Measurements from ENCODE around the gene ZSWIM5.
"Not testable (repeated sequence)": the region's sequence is repeated elsewhere in the genome, so short reads cannot be mapped to it uniquely, and the experiment has no call there.

The ZSWIM5 gene

GRCh38 chr1:45016767-45017166 is 189.6 kb downstream of the ZSWIM5 start:
- no peak for DNase-seq

DNA sequence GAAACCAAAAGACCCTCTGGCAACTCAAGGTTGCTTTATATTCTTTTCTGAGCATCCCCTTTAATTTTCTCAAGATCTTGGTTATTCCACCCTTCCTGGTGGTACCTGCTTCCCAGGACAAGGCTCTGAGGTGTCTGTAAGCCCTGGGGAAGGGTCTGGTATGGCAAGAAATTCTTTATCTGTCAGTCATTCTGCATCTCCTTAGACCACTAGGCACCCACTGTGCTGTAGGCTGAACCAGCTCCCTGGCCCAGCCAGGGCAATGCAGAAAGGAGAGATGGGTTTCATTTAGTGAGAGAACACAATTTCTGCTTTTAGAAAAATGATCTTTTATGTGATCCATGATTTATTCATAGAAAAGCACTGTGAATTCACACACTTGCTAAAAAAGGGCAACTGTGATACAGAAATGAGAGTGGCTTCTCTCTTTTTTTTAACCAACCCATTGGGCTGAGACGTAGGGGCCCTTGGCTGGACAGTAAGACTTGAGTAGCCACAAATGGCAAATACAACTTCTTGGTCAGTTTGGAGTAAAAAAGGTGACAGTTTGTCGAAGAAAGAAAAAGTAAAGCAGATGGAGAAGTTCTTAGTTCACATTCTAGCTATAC is 190.2 kb downstream of the ZSWIM5 start:
- no peak for DNase-seq

DNA sequence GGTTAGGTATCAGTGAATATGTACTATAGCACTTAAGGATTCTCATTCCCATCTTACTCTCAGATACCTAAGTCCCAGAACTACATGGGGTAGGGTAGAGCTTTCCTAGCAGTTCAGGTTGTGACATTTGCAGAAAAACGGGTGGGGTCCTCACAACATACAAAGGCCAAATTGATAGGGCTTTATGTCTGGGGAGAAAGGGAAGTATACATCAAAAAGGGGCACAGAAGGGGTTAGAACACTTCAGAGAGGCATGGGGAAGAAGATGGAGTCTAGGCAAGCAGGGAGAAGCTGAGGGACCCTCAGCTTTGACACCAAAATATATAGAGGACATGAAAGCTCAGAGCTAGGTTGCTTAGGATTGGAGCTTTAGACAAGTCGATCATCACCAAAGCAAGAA is 190.7 kb downstream of the ZSWIM5 start:
- DNase-seq: no peak

- DNase-seq: peak; percentile 63 to 85 (median 72)
These were observed 191.9 kb downstream of the ZSWIM5 start for GRCh38 chr1:45014321-45015028.

GRCh38 chr1:45013551-45014209 is 192.7 kb downstream of the ZSWIM5 start:
- DNase-seq: no peak

- DNase-seq: peak in 4 of 6 experiments; percentile 15 to 38 (median 18)
These were observed 193.6 kb downstream of the ZSWIM5 start for GRCh38 chr1:45012639-45013278.

GRCh38 chr1:45011837-45012638 is 194.4 kb downstream of the ZSWIM5 start, which contains the start of gene UROD:
Gene UROD (plus strand): TSS chr1:45012254. CDS start chr1:45012266, 12 bp downstream.
- DNase-seq: peak; percentile 77 to 89 (median 87)

DNA sequence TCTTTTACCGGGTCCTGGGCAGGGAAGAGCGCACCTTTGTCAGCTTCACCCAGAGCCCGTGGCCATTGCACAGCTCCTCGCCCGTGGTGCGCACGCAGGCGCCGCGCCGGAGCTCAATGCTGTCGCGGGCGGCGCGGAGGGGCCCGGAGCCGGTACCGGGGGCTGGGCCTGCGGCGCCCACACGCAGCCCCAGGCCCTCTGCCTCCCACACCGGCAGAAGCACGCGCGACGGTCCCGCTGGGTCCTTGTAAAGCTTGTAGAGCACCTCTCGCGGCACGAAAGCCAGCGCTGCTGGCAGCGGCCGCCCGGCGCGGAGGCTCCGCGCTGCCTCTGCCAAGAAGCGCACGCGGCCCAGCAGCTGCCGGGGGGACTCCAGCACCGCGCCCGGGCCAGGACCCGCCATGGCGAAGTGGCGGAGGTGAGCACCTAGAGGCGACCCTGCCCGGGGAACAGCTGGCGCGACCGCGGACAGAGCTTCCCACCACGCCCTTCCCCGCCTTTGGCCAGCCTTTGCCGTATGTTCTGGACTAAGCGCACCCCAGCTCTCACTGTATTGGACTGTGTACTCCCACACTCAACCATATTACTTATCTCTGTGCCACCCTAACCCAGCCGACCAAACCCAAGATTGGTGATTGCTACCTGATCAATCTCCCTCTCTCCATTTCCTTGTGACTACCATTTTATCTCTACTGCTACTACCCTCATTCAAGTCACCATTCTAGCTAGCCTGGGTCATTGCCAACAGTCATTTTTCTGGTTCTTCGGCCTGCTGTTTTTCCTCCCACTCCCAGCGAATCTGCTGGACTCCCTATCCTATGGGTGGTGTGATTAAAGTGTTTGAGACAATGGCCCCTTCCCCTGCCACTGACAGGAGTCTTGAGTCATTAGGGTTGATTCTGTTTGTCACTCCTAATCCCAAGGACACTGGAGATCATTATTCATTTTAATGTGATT is 195.3 kb downstream of the ZSWIM5 start, which contains the start of gene HECTD3:
Gene HECTD3, minus strand, starts transcription at position 470 of the 957 bp plus-strand sequence. Its CDS starts 67 bp downstream, at position 403.
- DNase-seq: peak; percentile 38 to 66 (median 54)

DNA sequence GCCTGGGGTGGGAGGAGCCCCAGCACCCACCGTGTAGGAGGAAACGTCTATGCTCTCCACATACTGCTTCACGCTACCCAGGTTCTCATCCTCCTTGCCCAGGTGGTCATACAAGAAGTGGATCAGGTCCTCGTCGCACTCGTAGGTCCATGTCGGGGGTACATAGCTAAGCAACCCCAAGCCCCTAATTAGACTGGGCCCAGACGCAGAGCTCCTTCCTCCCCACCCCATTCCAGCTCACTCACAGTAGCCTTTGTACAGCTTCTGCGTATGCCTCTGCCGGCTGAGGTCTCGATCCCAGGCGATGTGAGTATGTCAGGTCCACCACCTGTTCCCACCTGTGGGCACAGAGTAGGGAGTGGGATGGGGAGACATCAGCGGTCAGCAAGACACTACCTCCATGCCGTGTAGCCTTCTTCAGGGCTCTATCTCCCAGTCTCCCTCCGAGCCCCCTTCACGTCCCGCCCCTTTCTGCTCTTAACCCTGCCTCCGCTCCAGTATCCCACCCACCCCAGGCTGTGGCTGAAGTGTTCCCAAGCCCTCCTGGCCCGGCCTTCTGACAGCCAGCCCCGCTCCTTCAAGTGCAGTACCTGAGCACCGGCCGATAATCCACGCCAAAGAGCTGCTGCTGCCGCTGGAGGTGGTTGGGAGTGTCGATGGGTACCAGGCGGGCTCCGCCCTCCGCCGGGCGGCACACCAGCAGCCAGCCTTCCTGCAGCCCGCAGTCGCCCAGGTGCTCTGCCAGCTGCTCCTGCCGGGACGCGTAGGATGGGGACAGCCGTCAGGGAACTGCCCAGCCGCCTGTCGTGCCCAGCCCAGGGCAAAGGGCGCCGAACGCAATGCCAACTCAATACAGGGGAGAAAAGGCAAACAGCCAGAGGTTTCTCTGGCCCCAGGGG is 196.2 kb downstream of the ZSWIM5 start:
- DNase-seq: peak in 4 of 6 experiments; percentile 16 to 48 (median 26)

DNA sequence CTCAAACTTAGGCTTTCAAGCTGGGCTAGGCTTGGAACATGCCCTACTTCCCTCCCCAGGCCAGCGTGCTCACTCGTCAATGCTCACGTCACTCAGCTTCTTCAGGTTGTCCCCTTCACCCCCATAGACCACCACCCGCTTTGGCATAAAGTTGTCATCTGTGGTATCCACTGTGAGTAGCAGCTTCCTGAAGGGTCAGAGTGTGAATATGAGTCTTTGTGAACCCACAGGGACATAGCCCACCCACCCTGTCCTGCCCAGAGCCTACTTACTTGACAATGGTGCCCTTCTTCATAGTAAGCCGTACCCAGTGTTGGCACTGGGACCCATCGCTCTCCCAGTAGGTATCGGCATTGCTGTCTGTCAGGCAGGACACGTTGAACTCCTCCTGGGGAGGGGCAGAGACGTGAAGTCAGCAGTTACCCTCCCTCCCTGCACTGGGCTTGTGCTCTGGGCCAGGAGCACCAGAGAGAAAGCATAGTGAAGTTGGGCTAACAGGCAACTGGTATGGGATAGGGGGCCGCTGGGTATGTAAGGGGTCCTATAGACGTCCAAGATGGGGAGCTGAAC is 197.0 kb downstream of the ZSWIM5 start:
- DNase-seq: no peak

GRCh38 chr1:45008516-45008915 is 197.9 kb downstream of the ZSWIM5 start:
- DNase-seq: no peak

DNA sequence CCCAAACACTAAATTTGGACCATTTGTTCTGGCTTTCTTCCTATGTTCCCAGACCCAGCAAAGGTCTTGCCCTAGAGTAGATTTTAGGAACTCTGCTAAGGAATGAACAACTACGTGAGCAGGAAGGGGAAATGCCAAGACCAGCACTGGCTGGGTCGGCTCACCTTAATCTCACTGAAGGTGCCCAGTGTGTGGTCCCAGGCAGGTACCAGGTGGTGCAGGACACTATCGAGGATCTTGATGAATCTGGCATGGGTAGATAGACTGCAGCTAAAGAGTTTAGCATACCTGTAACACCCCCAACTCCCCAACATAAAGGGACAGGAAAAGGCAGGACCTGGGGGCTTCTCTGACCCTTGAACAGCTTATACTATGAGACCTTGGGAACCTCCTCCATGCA is 198.3 kb downstream of the ZSWIM5 start:
- no peak for DNase-seq

- no peak for DNase-seq
These were observed 199.1 kb downstream of the ZSWIM5 start for GRCh38 chr1:45007311-45007710.

- no peak for DNase-seq
These were observed 200.6 kb downstream of the ZSWIM5 start for GRCh38 chr1:45005761-45006160.

GRCh38 chr1:45004281-45004920 is 202.0 kb downstream of the ZSWIM5 start:
- DNase-seq: no peak

DNA sequence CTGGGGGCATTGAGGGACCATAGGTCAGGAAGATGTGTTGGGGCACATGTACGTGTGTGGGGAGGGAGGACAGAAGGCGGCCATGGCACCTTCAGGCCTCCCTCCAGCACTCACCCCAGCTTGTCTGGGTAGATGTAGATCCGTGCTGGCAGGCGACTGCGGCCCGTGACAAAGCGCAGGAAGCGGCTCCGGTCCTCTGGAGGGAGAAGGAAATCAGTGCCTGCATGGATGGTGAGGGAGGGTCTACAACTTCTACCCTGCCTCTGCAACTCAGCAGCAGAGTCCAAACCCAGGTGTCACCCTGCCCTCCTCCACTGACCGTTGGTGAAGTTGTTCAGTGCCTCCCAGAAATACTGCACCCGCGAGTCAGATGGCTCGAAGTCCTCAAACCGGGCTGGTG is 202.7 kb downstream of the ZSWIM5 start:
- DNase-seq: no peak

GRCh38 chr1:45002650-45003645 is 203.5 kb downstream of the ZSWIM5 start:
- no peak for DNase-seq

DNA sequence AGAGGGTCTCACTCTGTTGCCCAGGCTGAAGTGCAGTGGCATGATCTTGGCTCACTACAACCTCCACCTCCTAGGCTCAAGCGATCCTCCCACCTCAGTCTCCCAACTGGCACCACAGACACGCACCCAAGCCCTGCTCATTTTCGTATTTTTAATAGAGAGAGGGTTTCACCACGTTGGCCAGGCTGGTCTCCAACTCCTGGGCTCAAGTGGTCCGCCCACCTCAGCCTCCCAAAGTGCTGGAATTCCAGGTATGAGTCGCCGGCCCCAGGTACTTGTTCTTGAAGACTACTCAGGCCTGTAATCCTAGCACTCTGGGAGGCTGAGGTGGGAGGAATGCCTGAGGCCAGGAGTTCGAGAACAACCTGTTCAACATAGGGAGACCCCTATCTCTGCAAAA is 204.8 kb downstream of the ZSWIM5 start:
- not testable (repeated sequence) for DNase-seq
